ENCODE measurements around the gene KRT5.

Gene KRT5

GRCh38 chr12:52519826-52520662 lies at the start of gene KRT5:
Gene KRT5 (minus strand): TSS chr12:52520394. CDS start chr12:52520296, 98 bp downstream.
- DNase-seq (ENCODE audit: low read depth in 1 of 2, low spot score in 1 of 2), result no peak

- DNase-seq (ENCODE audit: low read depth in 1 of 2, low spot score in 1 of 2), result no peak
These were observed 47.9 kb upstream of the KRT5 start for GRCh38 chr12:52568111-52568510.

- DNase-seq (ENCODE audit: low read depth in 1 of 2, low spot score in 1 of 2), result no peak
These were observed 46.7 kb upstream of the KRT5 start for GRCh38 chr12:52566847-52567291.

GRCh38 chr12:52564582-52564981 lies 44.4 kb upstream of the KRT5 start:
- no peak for DNase-seq (ENCODE audit: low read depth in 1 of 2, low spot score in 1 of 2)

- DNase-seq (ENCODE audit: low read depth in 1 of 2, low spot score in 1 of 2), result no peak
These were observed 41.8 kb upstream of the KRT5 start for GRCh38 chr12:52561880-52562449.

GRCh38 chr12:52559979-52560378 lies 39.8 kb upstream of the KRT5 start:
- no peak for DNase-seq (ENCODE audit: low read depth in 1 of 2, low spot score in 1 of 2)

GRCh38 chr12:52558781-52559445 lies 38.7 kb upstream of the KRT5 start:
- no peak for DNase-seq (ENCODE audit: low read depth in 1 of 2, low spot score in 1 of 2)

GRCh38 chr12:52557476-52557875 lies 37.3 kb upstream of the KRT5 start:
- DNase-seq (ENCODE audit: low read depth in 1 of 2, low spot score in 1 of 2), result no peak

- DNase-seq (ENCODE audit: low read depth in 1 of 2, low spot score in 1 of 2), result no peak
These were observed 35.4 kb upstream of the KRT5 start for GRCh38 chr12:52555577-52555976.

GRCh38 chr12:52552681-52553195 lies 32.5 kb upstream of the KRT5 start, which contains the start of gene KRT71:
Gene KRT71 (minus strand): TSS chr12:52553145. CDS start chr12:52553077, 68 bp downstream.
- DNase-seq (ENCODE audit: low read depth in 1 of 2, low spot score in 1 of 2), result no peak

GRCh38 chr12:52552055-52552454 lies 31.9 kb upstream of the KRT5 start:
- DNase-seq (ENCODE audit: low read depth in 1 of 2, low spot score in 1 of 2), result no peak

- DNase-seq (ENCODE audit: low read depth in 1 of 2, low spot score in 1 of 2), result no peak
These were observed 31.1 kb upstream of the KRT5 start for GRCh38 chr12:52551216-52551865.

GRCh38 chr12:52546126-52546525 lies 25.9 kb upstream of the KRT5 start:
- DNase-seq (ENCODE audit: low read depth in 1 of 2, low spot score in 1 of 2), result no peak

- no peak for DNase-seq (ENCODE audit: low read depth in 1 of 2, low spot score in 1 of 2)
These were observed 24.0 kb upstream of the KRT5 start for GRCh38 chr12:52543985-52544883.

- no peak for DNase-seq (ENCODE audit: low read depth in 1 of 2, low spot score in 1 of 2)
These were observed 22.7 kb upstream of the KRT5 start for GRCh38 chr12:52542785-52543318.

GRCh38 chr12:52542157-52542556 lies 22.0 kb upstream of the KRT5 start:
- no peak for DNase-seq (ENCODE audit: low read depth in 1 of 2, low spot score in 1 of 2)

- no peak for DNase-seq (ENCODE audit: low read depth in 1 of 2, low spot score in 1 of 2)
These were observed 21.5 kb upstream of the KRT5 start for GRCh38 chr12:52541709-52542108.

- no peak for DNase-seq (ENCODE audit: low read depth in 1 of 2, low spot score in 1 of 2)
These were observed 20.3 kb upstream of the KRT5 start for GRCh38 chr12:52540531-52540930.

GRCh38 chr12:52539821-52540173 lies 19.6 kb upstream of the KRT5 start:
- no peak for DNase-seq (ENCODE audit: low read depth in 1 of 2, low spot score in 1 of 2)

Data from activated T-helper 1 cell treated with anti-CD3 and anti-CD28 coated beads, Interleukin-2, amount 50 U/mL, for 16 hours (primary cell).